Heart right ventricle (tissue), 16 donors: ENCODE data around the gene SHISAL1. TPM values are rescaled to one million over a fixed set of nuclear protein-coding genes. Genes with fewer than 3 reads are reported as not detected.

Source experiments
- ATAC-seq, 8 donors: fragments of 200-7000 bp; cut with Tn5 transposase; one replicate each; pipeline ENCODE4 v1.9.1; 2020; ENCODE audit warnings: mild to moderate bottlenecking in 8 of 8, moderate library complexity in 8 of 8, moderate number of reproducible peaks in 1 of 8
- DNase-seq, 2 donors: peaks; one replicate each; pipeline ENCODE4 v3.0.0-alpha.2; 2020
- H3K27ac ChIP-seq, 10 donors: fragments of 200-600 bp; sonication (generic) in 2 of 10; one replicate each; pipeline versions ENCODE4 v1.5.0 to v1.8.0; 2020 to 2022; ENCODE audit warnings: mild to moderate bottlenecking in 3 of 10
- H3K27me3 ChIP-seq, 7 donors: fragments of 200-600 bp; one replicate each; pipeline ENCODE4 v1.8.0; 2021 to 2022; ENCODE audit warnings: mild to moderate bottlenecking in 2 of 7
- H3K36me3 ChIP-seq, 9 donors: fragments of 200-600 bp; sonication (generic) in 1 of 9; one replicate each; pipeline versions ENCODE4 v1.5.0 to v1.8.0; 2020 to 2022; ENCODE audit warnings: mild to moderate bottlenecking in 2 of 9
- H3K4me1 ChIP-seq, 9 donors: fragments of 200-600 bp; sonication (generic) in 1 of 9; one replicate each; pipeline versions ENCODE4 v1.5.0 to v1.8.0; 2020 to 2022; ENCODE audit warnings: mild to moderate bottlenecking in 4 of 9
- H3K4me3 ChIP-seq, 10 donors: fragments of 200-600 bp; sonication (generic) in 2 of 10; one replicate each; pipeline versions ENCODE4 v1.5.0 to v1.8.0; 2020 to 2022; ENCODE audit warnings: mild to moderate bottlenecking in 7 of 10, moderate library complexity in 2 of 10
- H3K9me3 ChIP-seq, 11 donors: fragments of 200-600 bp in 10 of 11; sonication (generic) in 2 of 11; one replicate each; pipeline versions ENCODE4 v1.5.0 to v1.8.0; 2013 to 2022; ENCODE audit warnings: mild to moderate bottlenecking in 2 of 11, control low read depth in 1 of 11, moderate library complexity in 1 of 11
- WGBS, 2 donors: extraction: QIAGEN DNeasy Blood & Tissue Kit; methylation state at CpG; one replicate each; pipeline ENCODE4 v1.1.7; 2013; ENCODE audit warnings: inconsistent platforms in 1 of 2; 5-methylcytosine and 5-hydroxymethylcytosine counted together
- intact Hi-C, 10 donors: fragments of 100-400 bp; cut with DNase I; formaldehyde crosslinking; loops; one replicate each; pipeline versions ENCODE4 v1.11.1 to v1.14.2; 2022
- polyA plus RNA-seq, 2 donors: library from polyadenylated mRNA; stranded (reverse); fragments of 200-250 nt; gene quantifications; one replicate each; pipeline ENCODE4 v1.2.3, GENCODE V29; 2013
- total RNA-seq, 10 donors: library from RNA; stranded (reverse); fragmentation: NEBNext Ultra II Directional in 3 of 10; extraction: Animal tissue kit (Norgen Biotek cat#: 25700) in 3 of 10; gene quantifications; one replicate each; pipeline versions ENCODE4 v1.2.1 to v1.2.4, GENCODE V29; 2021 to 2023
- TF ChIP-seq, protein P1 (sequence below), 9 donors: fragments of 200-600 bp; sonication (generic) in 2 of 9; IDR thresholded peaks; one replicate each; pipeline versions ENCODE4 v1.5.0 to v1.8.0; 2021 to 2022; ENCODE audit warnings: antibody characterized with exemption in 9 of 9, mild to moderate bottlenecking in 5 of 9, moderate library complexity in 1 of 9
- donor health status: Arrhythmogenic right ventricular cardiomyopathy.
- donor health status: ischemic (EF 13 %, LVEDD 7.1; RV severe dilation, severe dysfunction).
- donor health status: healthy with polysubstance abuse.
- donor health status: DM: no; HTN: yes; CAD: no.
- donor health status: DM: no; HTN: no; CAD: no.
- donor health status: ischemic (EF 25% LVEDD 6.9; RV normal size, moderate dysfunction).
- donor health status: ischemic (EF 25% LVEDD 5.7; RV mildly dilated, moderate dysfunction).
- donor health status: healthy.
- donor health status: DM: yes; HTN: yes; CAD: no.
- donor health status: Ischemic cardiomyopathy.
- donor health status: ischemic (EF 35%, LVEDD 5.7; RV mildly dilated, moderate dysfunction).
- donor health status: nonischemic (EF 11% LVEDD 7.7; RV severe dilation, severe dysfunction).
- donor health status: DM: yes; HTN: yes; CAD: no.
- donor health status: PGD.
- donor health status: ischemic (EF 29% LVEDD 5.4; RV normal size, mild dysfunction).
- donor health status: nonischemic (EF 23%, LVEDD 6.1; RV moderate dilation, normal function).

Gene SHISAL1
- total and polyA plus RNA-seq, 12 donors: 0.15 to 1.7 (median 0.63) TPM

DNA sequence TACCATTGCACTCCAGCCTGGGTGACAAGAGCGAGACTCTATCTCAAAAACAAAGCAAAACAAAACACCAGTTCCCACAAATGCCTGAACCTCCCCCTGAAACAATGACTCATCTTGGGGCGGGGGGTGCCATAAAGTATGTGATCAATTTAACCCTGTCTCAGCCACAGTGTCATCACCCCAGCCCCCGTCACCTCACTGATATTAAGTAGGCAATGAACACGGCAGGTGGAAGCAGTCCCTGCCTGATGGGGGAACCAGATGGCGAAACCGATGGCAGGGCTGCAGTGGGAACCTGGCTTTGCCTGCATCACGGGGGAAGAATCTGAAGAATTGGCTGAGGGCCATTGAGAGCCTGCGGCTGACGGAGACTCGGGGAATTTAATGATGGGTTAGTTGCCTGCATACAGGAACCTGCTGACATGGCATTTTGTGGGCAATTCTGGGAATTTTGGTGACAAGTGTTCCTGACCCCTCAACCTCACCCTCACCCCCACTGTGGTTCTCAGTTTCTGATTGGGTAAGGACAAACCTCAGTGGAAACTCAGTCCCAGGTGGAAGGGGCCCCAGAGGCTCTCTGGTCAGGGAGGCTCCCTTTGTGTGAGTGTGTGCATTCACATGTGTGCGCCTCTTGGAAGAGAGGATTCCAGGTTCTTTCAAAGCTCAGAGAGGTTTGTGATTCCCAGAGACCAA is 39.1 kb upstream of the SHISAL1 start:
- TF ChIP-seq, protein P1, sequence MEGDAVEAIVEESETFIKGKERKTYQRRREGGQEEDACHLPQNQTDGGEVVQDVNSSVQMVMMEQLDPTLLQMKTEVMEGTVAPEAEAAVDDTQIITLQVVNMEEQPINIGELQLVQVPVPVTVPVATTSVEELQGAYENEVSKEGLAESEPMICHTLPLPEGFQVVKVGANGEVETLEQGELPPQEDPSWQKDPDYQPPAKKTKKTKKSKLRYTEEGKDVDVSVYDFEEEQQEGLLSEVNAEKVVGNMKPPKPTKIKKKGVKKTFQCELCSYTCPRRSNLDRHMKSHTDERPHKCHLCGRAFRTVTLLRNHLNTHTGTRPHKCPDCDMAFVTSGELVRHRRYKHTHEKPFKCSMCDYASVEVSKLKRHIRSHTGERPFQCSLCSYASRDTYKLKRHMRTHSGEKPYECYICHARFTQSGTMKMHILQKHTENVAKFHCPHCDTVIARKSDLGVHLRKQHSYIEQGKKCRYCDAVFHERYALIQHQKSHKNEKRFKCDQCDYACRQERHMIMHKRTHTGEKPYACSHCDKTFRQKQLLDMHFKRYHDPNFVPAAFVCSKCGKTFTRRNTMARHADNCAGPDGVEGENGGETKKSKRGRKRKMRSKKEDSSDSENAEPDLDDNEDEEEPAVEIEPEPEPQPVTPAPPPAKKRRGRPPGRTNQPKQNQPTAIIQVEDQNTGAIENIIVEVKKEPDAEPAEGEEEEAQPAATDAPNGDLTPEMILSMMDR (IDR thresholded peaks at IDR 0.05): no peak
- Histone ChIP-seq H3K27ac (no peak overlapping the region), H3K9me3 (no peaks in the 10 kb centered on the region), H3K4me1 (peaks cover 0 to 11% (median 6%) of the 10 kb centered on the region in 9 donors), H3K4me3 (no peak overlapping the region), H3K27me3 (peaks cover 0 to 43% (median 8%) of the 10 kb centered on the region in 7 donors), H3K36me3 (no peaks in the 10 kb centered on the region)
- DNase-seq (no peak), ATAC-seq (peak in 5 of 8 donors; percentile 4 to 39 (median 34))
- 18 to 32% methylated on average over 11 of the region's 11 CpGs for WGBS, 2 donors
- intact Hi-C loops: no loop called here

DNA sequence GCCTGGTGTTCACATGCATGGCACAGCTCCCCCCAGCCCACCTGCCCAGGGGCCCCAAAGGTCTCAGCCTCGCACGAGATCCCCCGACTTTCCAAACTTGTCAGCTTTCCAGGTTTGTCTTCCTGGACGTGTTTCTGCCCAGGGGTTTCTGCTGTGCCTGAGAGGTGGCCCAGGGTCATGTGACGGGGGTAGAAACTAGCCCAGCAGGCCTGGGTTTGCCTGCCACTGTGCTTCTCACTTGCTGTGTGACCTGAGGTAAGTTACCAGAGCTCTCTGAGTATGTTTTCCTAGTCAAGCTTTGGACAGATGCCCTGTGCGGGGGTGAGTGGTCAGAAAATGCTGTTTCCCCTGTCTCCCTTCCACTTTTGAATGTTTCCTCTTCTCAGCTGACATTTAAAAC is 38.3 kb upstream of the SHISAL1 start:
- intact Hi-C loops: no loop called here
- DNase-seq (no peak), ATAC-seq (no peak)
- no peak overlapping the region for H3K27ac ChIP-seq
- H3K36me3 ChIP-seq: no peaks in the 10 kb centered on the region
- peaks cover 0 to 11% (median 6%) of the 10 kb centered on the region in 9 donors for H3K4me1 ChIP-seq
- H3K4me3 ChIP-seq: no peak overlapping the region
- WGBS, 2 donors: 65 to 75% methylated on average over 6 of the region's 6 CpGs
- no peaks in the 10 kb centered on the region for H3K9me3 ChIP-seq
- TF ChIP-seq, protein P1 (IDR thresholded peaks at IDR 0.05): no peak
- peaks cover 0 to 43% (median 8%) of the 10 kb centered on the region in 7 donors for H3K27me3 ChIP-seq

DNA sequence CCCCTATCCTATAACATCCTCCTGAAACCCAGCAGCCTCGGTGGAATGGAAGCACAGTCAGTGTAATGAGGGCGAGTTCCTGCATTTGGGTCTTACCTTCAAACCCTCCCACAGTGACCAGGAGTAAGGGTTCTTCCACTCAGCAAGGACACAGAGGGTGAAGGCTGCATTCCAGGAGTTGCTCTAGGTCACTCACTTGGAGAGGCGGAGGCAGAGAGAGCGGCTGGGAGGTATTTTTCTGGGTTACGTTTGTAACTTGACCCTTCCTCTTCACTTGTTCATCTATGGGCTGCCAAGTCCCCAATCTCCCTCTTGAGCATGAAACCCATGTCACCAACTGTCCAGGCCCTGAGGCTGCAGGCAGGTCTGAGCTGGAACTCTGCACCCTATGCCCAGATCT is 36.8 kb upstream of the SHISAL1 start:
- Histone ChIP-seq H3K4me1 (peaks cover 0 to 11% (median 6%) of the 10 kb centered on the region in 9 donors), H3K27me3 (peaks cover 0 to 35% (median 8%) of the 10 kb centered on the region in 7 donors), H3K9me3 (no peaks in the 10 kb centered on the region), H3K36me3 (no peaks in the 10 kb centered on the region), H3K27ac (no peak overlapping the region), H3K4me3 (no peak overlapping the region)
- DNase-seq (no peak), ATAC-seq (no peak)
- 63 to 71% methylated on average over 5 of the region's 5 CpGs for WGBS, 2 donors
- intact Hi-C loops: no loop called here
- TF ChIP-seq, protein P1 (IDR thresholded peaks at IDR 0.05): no peak

DNA sequence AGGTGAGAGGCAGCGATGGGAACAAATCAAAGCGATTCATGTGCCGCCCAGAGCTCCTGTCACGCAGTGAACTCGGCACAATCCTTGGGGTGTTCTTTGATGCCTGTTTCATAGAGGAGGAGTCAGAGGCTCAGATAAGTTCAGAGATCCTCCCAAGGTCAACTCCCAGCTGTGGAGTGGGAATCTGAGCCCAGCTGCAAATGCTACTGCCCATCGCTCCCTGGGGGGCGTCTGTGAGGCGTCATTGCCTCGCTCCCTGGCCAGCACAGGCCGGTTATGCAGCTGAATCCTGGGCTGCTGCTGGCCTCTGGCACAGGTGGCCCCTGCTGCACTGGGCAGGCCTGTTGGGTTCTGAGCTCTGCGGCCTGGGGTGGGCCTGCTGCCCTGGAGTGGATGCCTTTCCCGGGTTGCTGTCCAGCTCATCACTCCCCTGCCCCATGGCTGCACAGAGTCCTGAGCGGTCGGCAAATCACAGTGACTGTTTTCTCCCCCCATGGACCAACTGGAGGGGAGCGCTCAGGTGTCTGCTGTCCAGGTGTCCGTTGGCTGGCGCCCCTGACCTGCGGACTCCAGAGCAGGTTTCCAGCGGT is 36.3 kb upstream of the SHISAL1 start:
- Histone ChIP-seq H3K4me3 (no peak overlapping the region), H3K27me3 (peaks cover 0 to 35% (median 5%) of the 10 kb centered on the region in 7 donors), H3K4me1 (peaks cover 0 to 11% (median 6%) of the 10 kb centered on the region in 9 donors), H3K27ac (no peak overlapping the region), H3K9me3 (no peaks in the 10 kb centered on the region), H3K36me3 (no peaks in the 10 kb centered on the region)
- ATAC-seq (peak in 2 of 8 donors; percentile 23 to 46), DNase-seq (no peak)
- WGBS, 2 donors: 66 to 80% methylated on average over 19 of the region's 19 CpGs
- TF ChIP-seq, protein P1 (IDR thresholded peaks at IDR 0.05): no peak
- intact Hi-C loops: no loop called here
